ENCODE measurements around the gene TMEM184A.

The TMEM184A gene

DNA sequence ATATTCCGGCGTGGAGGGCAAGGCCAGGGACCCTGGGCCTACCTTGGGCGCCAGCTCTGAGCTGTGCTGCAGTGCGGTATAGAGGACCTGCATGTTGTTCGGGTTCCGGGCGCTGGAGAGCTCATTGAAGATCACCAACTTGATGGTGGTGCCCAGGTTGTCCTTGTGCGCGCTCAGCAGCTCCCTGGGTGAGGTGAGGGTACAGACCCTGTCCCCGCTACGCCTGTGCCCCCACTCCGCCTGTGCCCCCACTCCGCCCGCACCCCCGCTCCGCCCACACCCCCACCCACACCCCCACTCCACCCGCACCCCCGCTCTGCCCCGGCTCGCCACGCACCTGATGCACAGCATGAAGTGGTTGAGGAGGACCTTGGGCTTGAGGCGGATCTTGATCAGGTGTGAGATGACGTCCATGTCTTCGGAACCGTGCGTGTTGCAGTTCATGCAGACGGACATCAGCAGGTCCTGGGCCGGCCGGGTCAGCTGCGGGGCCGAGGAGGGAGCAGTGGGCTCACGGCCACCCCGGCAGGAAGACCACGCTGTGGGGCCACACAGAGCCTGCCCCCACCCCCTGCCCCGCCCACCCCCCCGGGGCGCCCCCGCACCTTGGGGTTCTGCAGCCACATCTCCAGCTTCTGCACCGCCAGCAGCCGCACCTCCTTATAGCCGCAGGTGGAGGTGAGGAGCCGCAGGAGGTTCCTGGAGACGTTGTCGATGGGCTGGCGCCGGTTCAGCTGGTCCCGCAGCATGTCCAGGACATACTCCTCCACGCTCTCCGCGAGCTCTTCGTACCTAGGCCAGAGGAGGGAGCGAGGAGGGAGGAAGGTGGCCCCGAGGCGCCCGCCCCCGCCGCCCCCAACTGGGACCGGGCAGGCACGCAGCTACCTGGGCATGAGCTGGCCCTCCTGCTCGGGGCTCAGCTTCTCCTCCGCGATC is 57.4 kb downstream of the TMEM184A start:
- DNase-seq = no peak
- Histone ChIP-seq H3K4me3 (ENCODE audit: control insufficient read depth in 1 of 7, extremely low read depth in 1 of 7, insufficient read depth in 4 of 7, low read depth in 2 of 7, low read length in 6 of 7) (no peak overlapping the region), H3K27ac (ENCODE audit: insufficient read depth in 1 of 2, low read depth in 1 of 2, low read length in 2 of 2, poor library complexity in 1 of 2, severe bottlenecking in 2 of 2) (no peak overlapping the region), H3K36me3 (ENCODE audit: control insufficient read depth in 4 of 4, insufficient read depth in 4 of 4, low read length in 3 of 4) (peaks cover 5 to 92% (median 59%) of the 10 kb centered on the region in 4 experiments), H3K27me3 (replicated peaks in 2 of 5; ENCODE audit: control insufficient read depth in 4 of 5, insufficient read depth in 5 of 5, low read length in 4 of 5) (no peaks in the 10 kb centered on the region), H3K4me1 (ENCODE audit: control extremely low read depth in 1 of 4, control insufficient read depth in 4 of 4, insufficient read depth in 4 of 4, low read length in 3 of 4) (peaks cover 0 to 12% (median 11%) of the 10 kb centered on the region in 4 experiments), H3K9me3 (ENCODE audit: control extremely low read depth in 1 of 5, control insufficient read depth in 4 of 5, insufficient read depth in 2 of 5, low read depth in 1 of 5, low read length in 4 of 5) (no peaks in the 10 kb centered on the region)
- ChIA-PET POLR2A (interaction anchor here (0.6 kb wide), 1 partner anchor 66 kb away, joined by 3 read pairs; no protein-coding TSS in a partner anchor), CTCF (interaction anchor here (0.9 to 1.4 kb wide), 3 partner anchors 13 to 60 kb away, joined by 4 read pairs; partner anchors contain the start of gene TMEM184A)
- 99% methylated on average over 29 of the region's 62 CpGs for WGBS (ENCODE audit: insufficient coverage)

DNA sequence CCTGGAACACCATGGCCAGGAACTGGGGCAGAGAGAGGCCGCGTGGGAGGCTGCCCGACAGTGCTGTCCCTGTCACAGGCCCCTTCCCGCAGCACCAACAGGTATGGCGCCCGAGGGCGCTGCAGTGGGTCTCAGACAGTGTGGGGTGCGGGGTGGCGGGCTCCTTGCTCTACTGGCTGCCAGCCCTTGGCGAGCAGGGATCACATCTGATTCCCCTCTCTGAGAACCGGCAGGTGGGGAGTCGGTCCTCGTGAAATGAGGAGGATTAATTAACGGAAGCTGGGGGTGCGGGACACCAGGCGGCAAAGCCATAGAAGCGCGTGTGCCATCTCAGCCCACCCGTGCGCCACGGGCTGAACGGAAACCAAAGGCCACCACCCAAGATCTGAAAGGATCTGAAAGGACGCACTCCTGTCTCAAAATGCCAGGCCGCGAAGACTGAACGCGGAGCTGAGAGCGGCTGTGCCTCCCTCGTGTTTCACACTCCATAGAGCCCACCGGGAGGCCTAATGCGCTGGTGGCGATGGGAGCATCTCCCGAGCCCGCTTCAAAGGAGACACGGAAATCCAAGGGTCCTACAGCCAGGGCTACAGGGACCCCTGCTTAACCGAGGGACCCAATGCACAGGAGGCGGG is 58.6 kb downstream of the TMEM184A start:
- DNase-seq = no peak
- Histone ChIP-seq H3K36me3 (ENCODE audit: control insufficient read depth in 4 of 4, insufficient read depth in 4 of 4, low read length in 3 of 4) (peaks cover 5 to 93% (median 62%) of the 10 kb centered on the region in 4 experiments), H3K4me3 (ENCODE audit: control insufficient read depth in 1 of 7, extremely low read depth in 1 of 7, insufficient read depth in 4 of 7, low read depth in 2 of 7, low read length in 6 of 7) (no peak overlapping the region), H3K9me3 (ENCODE audit: control extremely low read depth in 1 of 5, control insufficient read depth in 4 of 5, insufficient read depth in 2 of 5, low read depth in 1 of 5, low read length in 4 of 5) (no peaks in the 10 kb centered on the region), H3K27ac (ENCODE audit: insufficient read depth in 1 of 2, low read depth in 1 of 2, low read length in 2 of 2, poor library complexity in 1 of 2, severe bottlenecking in 2 of 2) (no peak overlapping the region), H3K4me1 (ENCODE audit: control extremely low read depth in 1 of 4, control insufficient read depth in 4 of 4, insufficient read depth in 4 of 4, low read length in 3 of 4) (peaks cover 0 to 3% (median 0%) of the 10 kb centered on the region in 4 experiments), H3K27me3 (replicated peaks in 2 of 5; ENCODE audit: control insufficient read depth in 4 of 5, insufficient read depth in 5 of 5, low read length in 4 of 5) (no peaks in the 10 kb centered on the region)
- POLR2A ChIA-PET = interaction anchor here (0.6 kb wide), 1 partner anchor 67 kb away, joined by 3 read pairs; no protein-coding TSS in a partner anchor
- 97% methylated on average over 35 of the region's 37 CpGs for WGBS (ENCODE audit: insufficient coverage)
- CTCF ChIA-PET = interaction anchor here (1.0 to 1.4 kb wide), 2 partner anchors 11 to 61 kb away, joined by 4 read pairs; no protein-coding TSS in a partner anchor

DNA sequence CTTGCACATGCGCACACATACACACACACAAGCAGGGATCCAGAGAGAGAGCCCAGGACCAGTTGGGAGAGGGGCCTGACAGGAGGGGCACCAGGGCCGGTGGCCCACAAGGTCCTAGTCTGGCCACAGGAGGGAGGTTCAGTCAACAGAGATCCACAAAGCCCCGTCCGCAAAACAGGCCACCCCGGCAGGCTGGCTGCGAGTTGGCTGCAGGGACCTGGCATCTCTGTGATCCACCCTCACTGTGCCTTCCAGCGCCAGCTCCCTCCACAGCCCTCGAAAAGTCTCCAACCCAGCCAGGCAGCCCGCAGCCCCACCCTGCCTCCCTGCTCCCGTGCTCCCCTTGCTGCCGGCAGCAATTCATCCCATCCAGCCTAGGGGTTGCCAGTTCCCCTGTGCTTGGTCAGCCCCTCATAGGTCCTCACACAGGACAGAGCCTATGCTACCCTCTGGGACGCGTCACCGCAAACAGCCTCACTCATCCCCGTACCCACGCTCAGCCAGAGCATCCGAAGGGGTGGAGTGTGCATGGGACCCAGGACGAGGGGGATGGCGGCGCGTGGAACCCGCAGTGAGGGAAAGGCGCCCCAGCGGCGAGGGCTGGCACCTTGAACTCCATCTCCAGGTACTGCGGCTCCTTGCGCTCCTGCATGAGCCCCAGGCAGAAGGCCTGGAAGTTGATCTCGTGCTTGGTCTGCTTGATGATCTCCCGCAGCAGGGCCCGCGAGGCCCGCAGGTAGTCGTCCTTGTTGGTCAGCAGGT is 59.3 kb downstream of the TMEM184A start:
- CTCF ChIA-PET = no interaction called here
- WGBS (ENCODE audit: insufficient coverage) = over 99% methylated on average over 26 of the region's 33 CpGs

DNA sequence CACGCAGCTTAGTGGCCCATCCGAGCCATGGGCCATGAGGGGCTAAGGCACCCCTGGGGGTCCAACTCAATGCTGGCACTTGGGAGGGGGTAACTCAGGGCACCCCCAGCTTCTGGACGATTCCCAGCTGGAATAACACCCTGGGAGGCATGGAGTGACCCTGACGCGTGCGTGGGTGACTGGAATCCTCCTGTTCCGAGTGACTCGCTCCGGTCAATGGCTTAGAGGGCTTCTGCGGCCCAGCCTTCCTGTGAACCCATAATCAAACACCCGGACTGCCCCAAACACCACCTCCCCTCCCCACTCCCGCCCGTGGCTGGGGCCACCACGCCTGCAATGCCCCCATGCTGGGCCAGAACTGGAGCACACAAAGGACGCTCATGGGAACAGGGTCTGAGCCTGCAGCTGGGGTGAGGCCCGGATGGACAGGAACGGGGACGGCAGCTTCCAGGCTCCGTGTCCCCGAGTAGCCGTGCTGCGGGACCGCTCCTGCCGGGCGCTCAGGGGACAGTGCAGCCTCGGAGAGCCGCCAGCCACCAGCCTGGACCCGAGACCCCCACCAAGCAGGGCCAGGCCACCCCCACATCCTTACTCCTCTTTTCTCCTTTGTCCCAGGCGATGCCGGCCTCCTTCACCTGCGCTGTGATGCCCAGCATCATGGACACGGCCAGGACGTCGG is 60.3 kb downstream of the TMEM184A start:
- CTCF ChIA-PET = no interaction called here
- Histone ChIP-seq H3K4me3 (ENCODE audit: control insufficient read depth in 1 of 7, extremely low read depth in 1 of 7, insufficient read depth in 4 of 7, low read depth in 2 of 7, low read length in 6 of 7) (no peak overlapping the region), H3K36me3 (ENCODE audit: control insufficient read depth in 4 of 4, insufficient read depth in 4 of 4, low read length in 3 of 4) (peaks cover 2 to 94% (median 58%) of the 10 kb centered on the region in 4 experiments), H3K9me3 (ENCODE audit: control extremely low read depth in 1 of 5, control insufficient read depth in 4 of 5, insufficient read depth in 2 of 5, low read depth in 1 of 5, low read length in 4 of 5) (no peaks in the 10 kb centered on the region), H3K4me1 (ENCODE audit: control extremely low read depth in 1 of 4, control insufficient read depth in 4 of 4, insufficient read depth in 4 of 4, low read length in 3 of 4) (no peaks in the 10 kb centered on the region), H3K27me3 (replicated peaks in 2 of 5; ENCODE audit: control insufficient read depth in 4 of 5, insufficient read depth in 5 of 5, low read length in 4 of 5) (no peaks in the 10 kb centered on the region), H3K27ac (ENCODE audit: insufficient read depth in 1 of 2, low read depth in 1 of 2, low read length in 2 of 2, poor library complexity in 1 of 2, severe bottlenecking in 2 of 2) (no peak overlapping the region)
- POLR2A ChIA-PET = no interaction called here
- no peak for DNase-seq
- 98% methylated on average over 29 of the region's 34 CpGs for WGBS (ENCODE audit: insufficient coverage)

More for the DNA sequence above, 59.3 kb downstream of the TMEM184A start:
- peaks cover 4 to 92% (median 60%) of the 10 kb centered on the region in 4 experiments for H3K36me3 ChIP-seq (ENCODE audit: control insufficient read depth in 4 of 4, insufficient read depth in 4 of 4, low read length in 3 of 4)
- POLR2A ChIA-PET = no interaction called here
- no peak overlapping the region for H3K4me3 ChIP-seq (ENCODE audit: control insufficient read depth in 1 of 7, extremely low read depth in 1 of 7, insufficient read depth in 4 of 7, low read depth in 2 of 7, low read length in 6 of 7)
- no peaks in the 10 kb centered on the region for H3K4me1 ChIP-seq (ENCODE audit: control extremely low read depth in 1 of 4, control insufficient read depth in 4 of 4, insufficient read depth in 4 of 4, low read length in 3 of 4)
- H3K27me3 ChIP-seq (replicated peaks in 2 of 5; ENCODE audit: control insufficient read depth in 4 of 5, insufficient read depth in 5 of 5, low read length in 4 of 5) = no peaks in the 10 kb centered on the region
- DNase-seq = no peak
- no peaks in the 10 kb centered on the region for H3K9me3 ChIP-seq (ENCODE audit: control extremely low read depth in 1 of 5, control insufficient read depth in 4 of 5, insufficient read depth in 2 of 5, low read depth in 1 of 5, low read length in 4 of 5)
- H3K27ac ChIP-seq (ENCODE audit: insufficient read depth in 1 of 2, low read depth in 1 of 2, low read length in 2 of 2, poor library complexity in 1 of 2, severe bottlenecking in 2 of 2) = no peak overlapping the region

DNA sequence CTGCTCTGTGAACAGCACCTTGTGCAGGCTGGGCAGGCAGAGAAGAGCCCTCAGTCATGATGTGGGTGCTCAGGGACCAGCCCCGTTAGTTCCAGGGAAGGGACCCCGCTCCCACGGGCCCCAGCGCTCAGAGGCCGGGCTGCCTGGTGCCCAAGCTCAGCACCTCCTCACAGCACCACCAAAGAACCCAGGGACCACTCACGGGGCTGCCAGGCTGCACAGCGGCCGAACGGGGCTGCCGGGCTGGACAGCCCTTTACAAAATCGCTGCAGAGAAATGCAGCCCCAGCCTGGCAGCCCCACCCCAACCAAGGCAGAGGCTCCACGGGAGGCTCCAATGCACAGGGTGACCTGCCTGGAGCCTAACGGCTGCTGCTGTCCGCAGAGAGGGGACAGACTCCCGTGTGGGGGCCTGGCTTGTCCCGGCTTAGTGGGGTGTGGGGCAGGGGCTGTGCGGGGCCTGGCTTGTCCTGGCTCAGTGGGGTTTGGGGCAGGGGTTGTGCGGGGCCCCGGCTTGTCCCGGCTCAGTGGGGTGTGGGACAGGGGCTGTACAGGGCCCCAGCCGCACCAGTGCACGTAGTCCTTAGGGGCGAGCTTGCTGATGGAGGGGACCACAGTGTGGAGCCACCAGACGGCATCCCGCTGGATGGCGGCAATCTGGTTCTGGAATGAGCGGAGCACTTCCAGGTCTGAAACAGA is 61.0 kb downstream of the TMEM184A start:
- ChIA-PET CTCF (interaction anchor here (1.8 kb wide), 1 partner anchor 8 kb away, joined by 4 read pairs; no protein-coding TSS in a partner anchor), POLR2A (no interaction called here)
- Histone ChIP-seq H3K27me3 (replicated peaks in 2 of 5; ENCODE audit: control insufficient read depth in 4 of 5, insufficient read depth in 5 of 5, low read length in 4 of 5) (no peaks in the 10 kb centered on the region), H3K9me3 (ENCODE audit: control extremely low read depth in 1 of 5, control insufficient read depth in 4 of 5, insufficient read depth in 2 of 5, low read depth in 1 of 5, low read length in 4 of 5) (no peaks in the 10 kb centered on the region), H3K4me1 (ENCODE audit: control extremely low read depth in 1 of 4, control insufficient read depth in 4 of 4, insufficient read depth in 4 of 4, low read length in 3 of 4) (no peaks in the 10 kb centered on the region), H3K4me3 (ENCODE audit: control insufficient read depth in 1 of 7, extremely low read depth in 1 of 7, insufficient read depth in 4 of 7, low read depth in 2 of 7, low read length in 6 of 7) (no peak overlapping the region), H3K36me3 (ENCODE audit: control insufficient read depth in 4 of 4, insufficient read depth in 4 of 4, low read length in 3 of 4) (peaks cover 0 to 94% (median 57%) of the 10 kb centered on the region in 4 experiments), H3K27ac (ENCODE audit: insufficient read depth in 1 of 2, low read depth in 1 of 2, low read length in 2 of 2, poor library complexity in 1 of 2, severe bottlenecking in 2 of 2) (no peak overlapping the region)
- WGBS (ENCODE audit: insufficient coverage) = 97% methylated on average over 18 of the region's 27 CpGs
- DNase-seq = no peak

DNA sequence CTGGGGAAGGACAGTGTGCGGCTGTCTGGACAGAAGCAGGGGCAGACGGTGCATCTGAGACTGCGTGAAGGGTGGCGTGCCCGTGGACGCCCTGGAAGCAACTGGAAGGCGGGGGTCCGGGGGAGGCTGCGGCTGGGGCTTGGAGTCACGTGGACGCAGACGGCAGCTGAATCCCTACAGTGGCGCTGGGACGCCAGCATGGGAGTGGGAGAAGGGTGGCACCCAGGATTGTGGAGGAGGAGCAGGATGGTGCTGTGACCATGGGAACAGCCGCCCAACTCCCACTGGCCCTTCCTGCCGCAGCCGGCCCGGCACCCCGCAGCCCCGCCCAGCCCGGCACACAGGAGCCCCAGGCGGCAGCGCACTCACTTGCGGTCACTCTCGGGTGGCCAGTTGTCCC is 61.6 kb downstream of the TMEM184A start:
- Histone ChIP-seq H3K27me3 (replicated peaks in 2 of 5; ENCODE audit: control insufficient read depth in 4 of 5, insufficient read depth in 5 of 5, low read length in 4 of 5) (no peaks in the 10 kb centered on the region), H3K27ac (ENCODE audit: insufficient read depth in 1 of 2, low read depth in 1 of 2, low read length in 2 of 2, poor library complexity in 1 of 2, severe bottlenecking in 2 of 2) (no peak overlapping the region), H3K36me3 (ENCODE audit: control insufficient read depth in 4 of 4, insufficient read depth in 4 of 4, low read length in 3 of 4) (peaks cover 0 to 94% (median 56%) of the 10 kb centered on the region in 4 experiments), H3K4me1 (ENCODE audit: control extremely low read depth in 1 of 4, control insufficient read depth in 4 of 4, insufficient read depth in 4 of 4, low read length in 3 of 4) (no peaks in the 10 kb centered on the region), H3K9me3 (ENCODE audit: control extremely low read depth in 1 of 5, control insufficient read depth in 4 of 5, insufficient read depth in 2 of 5, low read depth in 1 of 5, low read length in 4 of 5) (no peaks in the 10 kb centered on the region), H3K4me3 (ENCODE audit: control insufficient read depth in 1 of 7, extremely low read depth in 1 of 7, insufficient read depth in 4 of 7, low read depth in 2 of 7, low read length in 6 of 7) (no peak overlapping the region)
- ChIA-PET POLR2A (no interaction called here), CTCF (interaction anchor here (1.8 kb wide), 1 partner anchor 9 kb away, joined by 4 read pairs; no protein-coding TSS in a partner anchor)
- DNase-seq = no peak
- WGBS (ENCODE audit: insufficient coverage) = 98% methylated on average over 25 of the region's 25 CpGs
